Fibroblast of skin of abdomen (primary cell): ENCODE measurements around the gene SIGLEC9. TPM values are rescaled to one million over a fixed set of nuclear protein-coding genes. Genes with fewer than 3 reads are reported as not detected.

Experiments
- DNase-seq: peaks from one replicate; pipeline ENCODE4 v3.0.0-alpha.2; 2013
- polyA plus RNA-seq, 2 experiments: library from polyadenylated mRNA; unstranded; fragments of 120-200 nt; gene quantifications; one replicate each; pipeline ENCODE4 v1.2.1, GENCODE V29; 2013; ENCODE audit not compliant: insufficient read length in 2 of 2

Gene SIGLEC9
- polyA plus RNA-seq (2013, experiment 1 of 2; ENCODE audit: insufficient read length): not detected
- not detected for polyA plus RNA-seq (2013, experiment 2 of 2; ENCODE audit: insufficient read length)

DNA sequence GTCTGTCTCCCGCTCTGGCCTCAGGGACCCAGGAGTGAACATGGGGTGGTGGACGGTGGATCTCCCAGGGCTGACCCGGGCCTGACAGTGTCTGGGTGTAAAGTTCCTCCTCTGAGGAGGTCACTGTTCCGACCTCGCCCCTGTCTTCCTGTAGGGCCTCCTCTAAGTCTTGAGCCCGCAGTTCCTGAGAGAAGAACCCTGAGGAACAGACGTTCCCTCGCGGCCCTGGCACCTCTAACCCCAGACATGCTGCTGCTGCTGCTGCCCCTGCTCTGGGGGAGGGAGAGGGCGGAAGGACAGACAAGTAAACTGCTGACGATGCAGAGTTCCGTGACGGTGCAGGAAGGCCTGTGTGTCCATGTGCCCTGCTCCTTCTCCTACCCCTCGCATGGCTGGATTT, at the start of gene SIGLEC9:
Gene SIGLEC9 (plus strand): TSS at position 178 of the 400 bp plus-strand sequence. CDS start 69 bp downstream, at position 247.
- DNase-seq: no peak

GRCh38 chr19:51075998-51076397, 48.7 kb upstream of the SIGLEC9 start:
- DNase-seq: no peak

DNA sequence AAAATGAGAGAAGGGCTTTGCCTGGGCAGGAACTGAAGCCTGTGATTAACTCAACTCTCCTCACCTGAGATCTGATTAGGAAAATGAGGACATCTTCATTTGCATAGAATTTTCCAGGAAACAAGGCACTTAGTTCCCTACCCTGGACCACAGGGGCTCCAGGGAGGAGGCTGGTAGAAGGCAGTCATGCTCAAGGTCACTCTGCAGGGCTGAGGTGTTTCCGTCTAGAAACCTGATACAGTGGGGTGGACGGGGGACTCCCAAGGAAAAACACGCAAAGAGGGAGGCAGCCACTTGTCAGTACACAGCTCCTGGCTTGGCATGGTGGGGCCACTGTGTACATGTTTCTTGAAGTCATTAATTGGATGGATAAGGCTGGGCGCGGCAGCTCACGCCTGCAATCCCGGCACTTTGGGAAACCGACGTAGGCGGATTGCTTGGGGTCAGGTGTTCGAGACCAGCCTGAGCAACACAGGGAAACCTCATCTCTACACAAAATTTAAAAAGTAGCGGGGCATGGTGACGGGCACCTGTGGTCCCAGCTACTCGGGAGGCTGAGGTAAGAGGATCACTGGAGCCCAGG, 48.0 kb upstream of the SIGLEC9 start:
- DNase-seq: no peak

- no peak for DNase-seq
Observed at GRCh38 chr19:51078104-51078503, 46.6 kb upstream of the SIGLEC9 start.

GRCh38 chr19:51078731-51079130, 46.0 kb upstream of the SIGLEC9 start:
- no peak for DNase-seq

DNA sequence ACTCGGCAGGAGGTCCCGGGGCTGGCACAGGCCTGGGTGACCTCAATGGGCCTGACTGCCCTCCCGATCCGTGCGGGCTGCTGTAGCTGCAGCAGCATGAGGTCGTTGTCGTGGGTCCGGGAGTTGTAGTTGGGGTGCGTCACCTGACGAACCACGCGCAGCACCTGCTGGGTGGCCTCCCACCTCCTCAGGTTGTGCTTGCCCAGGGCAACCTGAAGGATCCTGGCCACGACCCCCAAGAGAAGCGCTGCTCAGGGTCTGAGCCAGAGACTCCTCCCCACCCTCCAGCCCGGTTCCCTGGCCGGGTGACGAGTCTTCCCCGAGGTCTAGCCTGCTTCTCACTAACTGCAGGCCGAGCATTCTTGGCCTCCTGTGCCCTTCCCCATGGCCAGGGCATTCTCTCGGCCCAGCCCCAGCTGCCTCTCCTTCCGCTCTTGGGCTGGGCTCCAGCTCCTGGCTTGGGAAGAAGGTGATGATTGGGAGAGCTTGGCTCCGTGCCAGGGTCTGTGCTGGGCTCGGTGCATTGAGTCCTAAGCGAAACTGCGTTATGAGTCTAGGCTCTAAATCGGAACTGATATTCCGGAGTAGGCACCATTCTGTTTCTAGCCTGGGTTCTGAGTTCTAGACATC, 45.1 kb upstream of the SIGLEC9 start:
- DNase-seq: no peak

DNA sequence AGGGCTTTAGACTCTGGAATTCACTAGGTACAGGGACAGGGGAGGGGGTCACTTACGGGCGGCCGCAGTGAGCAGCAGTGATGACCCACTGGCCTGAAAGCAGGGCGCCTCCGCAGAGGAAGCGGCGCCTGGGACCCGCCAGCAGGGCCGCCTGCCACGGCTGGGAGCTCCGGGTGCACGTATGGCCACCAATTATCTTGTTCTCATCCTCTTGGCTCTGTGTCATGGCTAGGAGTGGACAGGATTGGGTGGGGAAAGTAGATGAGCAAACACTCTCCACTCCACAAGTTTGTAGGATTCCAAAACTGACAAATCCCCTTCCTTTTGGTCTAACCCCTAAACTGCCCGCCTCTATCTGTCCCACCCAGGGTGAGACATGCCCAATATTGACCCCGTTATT, 43.2 kb upstream of the SIGLEC9 start:
- DNase-seq: no peak

- DNase-seq: no peak
Observed at GRCh38 chr19:51082611-51083010, 42.1 kb upstream of the SIGLEC9 start, which contains the start of gene KLK14. KLK14 (minus strand) TSS chr19:51082887; CDS start chr19:51082614, 273 bp downstream.

DNA sequence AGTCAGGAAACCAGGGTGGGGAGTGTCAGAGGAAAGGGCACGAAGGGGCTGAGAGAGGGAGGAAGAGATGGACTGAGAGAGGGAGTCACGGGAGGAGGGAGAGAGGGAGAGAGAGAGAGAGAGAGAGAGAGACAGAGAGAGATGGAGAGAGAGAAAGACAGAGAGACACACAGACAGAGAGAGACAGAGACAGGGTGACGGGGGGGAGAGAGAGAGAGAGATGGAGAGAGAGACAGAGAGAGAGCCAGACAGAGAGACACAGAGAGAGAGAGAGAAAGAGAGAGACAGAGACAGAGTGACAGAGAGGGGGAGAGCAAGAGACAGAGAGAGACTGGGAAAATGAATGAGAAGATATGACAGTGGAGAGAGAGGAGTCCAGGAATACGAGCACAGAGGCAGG, 41.5 kb upstream of the SIGLEC9 start:
- no peak for DNase-seq

DNA sequence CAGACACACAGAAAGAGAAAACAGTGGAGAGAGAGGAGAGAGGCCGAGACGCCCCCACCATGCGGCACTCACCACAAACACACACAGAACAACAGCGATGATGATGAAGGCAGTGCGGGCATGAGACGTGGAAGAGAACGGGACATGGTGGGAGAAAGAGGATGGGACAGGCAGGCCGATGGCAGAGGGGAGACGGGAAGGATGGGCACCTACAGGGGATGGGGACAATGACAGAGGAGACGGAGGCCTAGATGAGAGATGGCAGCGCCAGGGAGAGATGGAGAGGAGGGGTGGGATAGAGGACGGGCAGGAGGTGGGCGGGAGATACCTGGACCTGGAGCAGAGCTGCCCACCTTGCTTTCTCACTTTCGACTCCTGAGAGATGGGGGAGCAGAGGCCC, 40.9 kb upstream of the SIGLEC9 start:
- no peak for DNase-seq

GRCh38 chr19:51084505-51084904, 40.2 kb upstream of the SIGLEC9 start:
- DNase-seq: no peak

DNA sequence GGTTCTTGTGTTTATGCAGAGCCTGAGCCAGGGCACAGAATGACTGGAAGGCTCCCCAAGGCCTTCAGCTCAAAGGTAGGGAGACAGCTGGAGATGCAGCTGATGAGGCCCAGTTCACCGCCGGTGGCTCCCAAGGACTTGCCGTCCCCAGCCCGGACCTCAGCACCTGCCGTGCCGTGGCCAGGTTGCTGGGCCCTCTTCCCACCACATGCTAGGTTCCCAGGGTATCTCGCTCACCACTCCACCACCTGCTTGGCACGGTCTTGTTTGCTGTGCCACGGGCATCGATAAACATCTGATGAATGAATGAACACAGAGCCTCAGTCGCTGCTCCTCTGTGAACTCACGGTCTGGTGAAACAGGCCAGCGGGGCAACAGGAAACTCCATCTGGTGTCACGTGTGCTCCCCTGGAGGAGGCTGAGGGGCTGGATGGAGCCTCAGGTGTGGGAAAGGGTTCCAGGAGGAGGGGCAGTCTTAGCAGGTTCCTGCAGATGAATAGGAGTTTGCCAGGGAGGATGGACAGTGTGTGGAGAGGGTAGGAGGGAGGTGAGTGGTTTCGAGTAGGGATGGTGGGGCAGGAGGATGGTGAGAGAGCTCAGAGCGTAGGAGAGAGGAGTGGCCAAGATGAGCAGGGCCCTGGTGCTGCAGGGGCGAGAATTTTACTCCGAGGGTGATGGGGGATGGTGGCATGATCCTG, 38.4 kb upstream of the SIGLEC9 start:
- DNase-seq: no peak

DNA sequence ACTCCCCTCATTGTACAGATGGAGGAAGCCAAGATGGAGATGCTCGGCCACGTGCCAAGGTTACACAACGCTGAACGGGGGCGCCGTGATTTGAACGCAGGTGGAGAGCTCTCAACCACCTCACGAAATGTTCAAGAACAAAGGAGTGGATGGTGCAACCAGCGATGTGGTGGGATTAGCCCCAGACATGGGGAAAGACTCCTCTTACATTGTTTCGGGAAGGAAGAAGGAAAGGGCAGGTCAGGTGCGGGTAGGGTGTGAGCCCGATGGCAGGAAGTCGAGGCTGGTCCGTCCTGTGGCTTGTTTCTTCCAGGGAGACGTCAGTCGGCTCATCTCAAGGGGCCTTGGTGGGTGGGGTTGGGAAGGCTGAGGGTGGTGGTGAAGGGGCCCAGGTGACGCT, 34.9 kb upstream of the SIGLEC9 start:
- no peak for DNase-seq

DNA sequence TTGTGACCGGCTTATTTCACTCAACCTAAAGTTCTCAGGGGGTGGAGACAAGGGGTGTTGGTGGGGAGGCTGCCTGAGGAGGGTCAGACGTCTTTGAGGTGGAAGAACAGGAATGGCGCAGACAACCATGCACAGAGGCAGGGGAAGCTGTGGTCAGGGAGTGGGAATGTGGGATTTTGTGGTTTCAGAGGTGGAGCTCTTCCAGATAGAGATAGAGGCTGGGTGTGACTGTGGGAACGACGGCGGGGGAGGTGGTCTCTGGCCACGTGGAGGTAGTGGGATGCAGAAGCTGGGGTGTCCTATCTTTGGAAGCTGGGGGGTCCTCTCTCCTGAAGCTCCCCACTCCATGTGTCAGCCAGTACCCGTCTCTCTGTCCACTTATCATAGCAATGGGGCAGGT, 34.2 kb upstream of the SIGLEC9 start:
- DNase-seq: no peak

DNA sequence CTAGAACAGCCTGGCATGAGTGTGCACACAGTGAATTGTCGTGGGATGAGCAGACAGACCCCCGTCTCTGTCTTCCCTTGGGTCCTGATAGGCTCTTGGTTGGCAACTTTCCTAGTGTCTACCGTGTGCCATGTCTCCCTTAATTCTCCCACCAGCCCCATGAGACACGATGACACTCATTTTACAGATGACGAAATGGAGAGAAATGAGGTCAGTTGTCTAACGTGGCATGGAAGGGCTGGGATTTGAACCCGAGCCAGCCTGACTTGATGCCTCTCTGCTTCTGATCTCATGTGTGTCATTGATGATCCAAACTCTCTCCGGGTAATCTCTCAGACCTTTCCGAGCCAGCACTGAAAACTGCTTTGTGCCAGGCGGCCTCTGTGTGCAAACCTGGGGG, 33.6 kb upstream of the SIGLEC9 start:
- DNase-seq: no peak

GRCh38 chr19:51091895-51092873, 32.5 kb upstream of the SIGLEC9 start:
- DNase-seq: no peak

DNA sequence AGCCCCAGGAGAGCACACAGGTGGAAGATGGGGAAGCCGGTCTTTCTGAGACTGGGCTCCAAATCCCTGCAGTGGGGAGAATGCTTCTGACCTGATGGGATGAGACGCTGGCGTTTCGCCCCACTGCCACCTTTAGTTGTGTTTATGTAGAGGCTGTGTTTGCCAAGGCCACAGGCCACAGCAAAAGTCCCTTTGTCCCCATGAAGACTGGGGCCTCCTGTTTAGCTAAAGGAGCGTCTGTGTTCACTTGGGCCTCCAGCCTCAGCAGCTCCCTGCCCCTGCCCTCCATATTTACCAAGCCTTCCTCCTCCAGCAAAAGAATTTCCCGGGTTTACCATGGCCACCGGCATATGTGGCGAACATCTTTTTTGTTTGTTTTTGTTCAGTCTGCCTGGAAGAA, 31.6 kb upstream of the SIGLEC9 start:
- DNase-seq: no peak

DNA sequence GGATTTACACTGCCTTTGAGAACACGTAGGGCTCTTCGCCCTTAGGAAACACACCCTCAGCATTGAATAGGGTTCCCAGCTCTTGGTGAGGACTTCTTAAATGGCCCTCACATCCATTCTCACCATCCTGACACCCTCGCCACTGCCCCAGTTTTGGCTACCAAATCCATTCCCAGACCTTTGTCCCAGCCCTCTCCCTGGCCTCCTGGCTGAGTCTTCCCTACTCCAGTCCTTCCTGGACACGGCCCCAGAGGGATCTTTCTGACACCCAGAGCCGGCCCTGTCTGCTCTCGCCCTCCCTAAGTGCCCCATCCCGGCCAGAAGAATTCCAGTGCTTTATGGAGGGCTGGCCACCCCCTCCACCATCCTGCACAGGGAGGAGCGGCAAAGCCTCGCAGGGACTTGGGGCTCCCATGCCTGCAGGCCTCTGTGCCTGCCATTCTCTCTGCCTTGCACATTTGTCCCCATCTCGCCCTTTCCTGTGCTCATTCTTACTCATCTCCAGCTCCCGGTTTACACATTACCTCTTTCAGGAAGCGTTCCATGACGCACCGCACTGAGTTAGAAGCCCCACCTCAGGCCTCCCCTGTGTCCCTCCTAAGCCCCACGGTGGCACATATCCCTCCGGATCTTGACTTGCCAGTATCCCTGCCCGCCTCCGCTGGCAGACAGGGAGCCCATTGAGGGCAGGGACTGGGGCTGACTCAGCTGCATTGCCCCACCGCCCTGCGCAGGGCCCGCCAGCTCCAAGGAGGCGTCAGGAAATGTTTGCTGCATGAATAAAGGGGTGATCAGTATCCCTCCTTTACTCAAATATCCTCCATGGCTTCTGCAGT, 31.0 kb upstream of the SIGLEC9 start:
- DNase-seq: no peak

DNA sequence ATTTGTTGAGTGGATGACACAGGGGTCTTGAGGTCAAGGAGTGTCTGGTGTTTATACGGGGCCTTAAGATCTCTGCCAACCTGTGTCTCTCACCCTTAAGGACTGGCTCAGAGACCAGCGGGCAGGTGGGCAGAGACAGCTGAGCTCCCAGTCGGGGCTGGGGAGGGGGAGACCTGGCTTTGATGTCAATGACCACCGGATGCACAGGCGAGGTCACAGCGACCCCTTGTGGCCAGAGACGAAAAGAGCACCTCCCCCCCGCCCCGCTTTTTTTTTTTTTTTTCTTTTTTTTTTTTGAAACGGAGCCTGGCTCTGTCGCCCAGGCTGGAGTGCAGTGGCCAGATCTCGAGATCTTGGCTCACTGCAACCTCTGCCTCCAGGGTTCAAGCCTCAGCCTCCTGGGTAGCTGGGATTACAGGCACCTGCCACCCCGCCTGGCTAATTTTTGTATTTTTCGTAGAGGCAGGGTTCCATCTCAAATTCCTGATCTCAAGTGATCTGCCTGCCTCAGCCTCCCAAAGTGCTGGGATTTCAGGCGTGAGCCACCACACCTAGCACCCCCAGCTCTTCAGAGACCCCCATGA, 29.9 kb upstream of the SIGLEC9 start:
- no peak for DNase-seq

- no peak for DNase-seq
Observed at GRCh38 chr19:51096473-51097165, 28.1 kb upstream of the SIGLEC9 start.
